Mesothelial cell of epicardium (in vitro differentiated cells): ENCODE measurements around the gene PCSK5. TPM values are rescaled to one million over a fixed set of nuclear protein-coding genes. Genes with fewer than 3 reads are reported as not detected.
A peak's percentile ranks its signal among the peaks of the same experiment; 100 is the strongest.
"Not testable (repeated sequence)": the region's sequence is repeated elsewhere in the genome, so short reads cannot be mapped to it uniquely, and the experiment has no call there.

Experiments
- DNase-seq, 2 experiments: peaks; one replicate each; pipeline ENCODE4 v3.0.0; 2021; ENCODE audit warnings: low spot score in 2 of 2; ENCODE audit not compliant: unreplicated experiment in 2 of 2
- H3K27ac Mint-ChIP-seq: 2 replicates; pipeline ENCODE4 v1.8.0; 2021; ENCODE audit warnings: mixed read lengths
- H3K27me3 Mint-ChIP-seq: 2 replicates; pipeline ENCODE4 v1.8.0; 2021; ENCODE audit warnings: low read depth, mixed read lengths
- H3K36me3 Mint-ChIP-seq: 2 replicates; pipeline ENCODE4 v1.8.0; 2021; ENCODE audit warnings: mixed read lengths
- H3K4me1 Mint-ChIP-seq: 2 replicates; pipeline ENCODE4 v1.8.0; 2021; ENCODE audit warnings: mixed read lengths
- H3K4me3 Mint-ChIP-seq: 2 replicates; pipeline ENCODE4 v1.8.0; 2021; ENCODE audit warnings: mild to moderate bottlenecking, moderate library complexity, mixed read lengths
- H3K9me3 Mint-ChIP-seq: 2 replicates; pipeline ENCODE4 v1.8.0; 2021; ENCODE audit warnings: mixed read lengths
- CTCF ChIP-seq: fragments of 200-600 bp; sonication (generic); IDR thresholded peaks from one replicate; pipeline ENCODE4 v1.5.0; 2021; ENCODE audit warnings: antibody characterized with exemption; ENCODE audit not compliant: unreplicated experiment
- total RNA-seq: library from RNA; stranded (reverse); gene quantifications from 3 replicates; pipeline ENCODE4 v1.2.1, GENCODE V29; 2021

Gene PCSK5
- total RNA-seq, 1 donor from 2014 or later, result 15.7 TPM

- peak; percentile 97 for TF ChIP-seq CTCF
- H3K4me3 Mint-ChIP-seq, result no peak overlapping the region
- peaks cover 13% of the 10 kb centered on the region for H3K4me1 Mint-ChIP-seq
- peaks cover 1% of the 10 kb centered on the region for H3K27me3 Mint-ChIP-seq
- H3K36me3 Mint-ChIP-seq, result no peaks in the 10 kb centered on the region
- no peak for DNase-seq
- H3K9me3 Mint-ChIP-seq, result no peaks in the 10 kb centered on the region
- no peak overlapping the region for H3K27ac Mint-ChIP-seq
Observed at GRCh38 chr9:76302947-76303550, 412.6 kb downstream of the PCSK5 start.

GRCh38 chr9:76307047-76307446 lies 416.6 kb downstream of the PCSK5 start:
- DNase-seq, H3K4me1 Mint-ChIP-seq, H3K36me3 Mint-ChIP-seq, H3K9me3 Mint-ChIP-seq, H3K27ac Mint-ChIP-seq, H3K27me3 Mint-ChIP-seq, H3K4me3 Mint-ChIP-seq: not testable (repeated sequence)

- peaks cover 6% of the 10 kb centered on the region for H3K4me1 Mint-ChIP-seq
- no peak for TF ChIP-seq CTCF
- H3K4me3 Mint-ChIP-seq, result no peak overlapping the region
- H3K36me3 Mint-ChIP-seq, result no peaks in the 10 kb centered on the region
- no peaks in the 10 kb centered on the region for H3K9me3 Mint-ChIP-seq
- peaks cover 1% of the 10 kb centered on the region for H3K27me3 Mint-ChIP-seq
- no peak for DNase-seq
- no peak overlapping the region for H3K27ac Mint-ChIP-seq
Observed at GRCh38 chr9:76310577-76310976, 420.1 kb downstream of the PCSK5 start.

GRCh38 chr9:76310991-76311390 lies 420.5 kb downstream of the PCSK5 start:
- peaks cover 1% of the 10 kb centered on the region for H3K27me3 Mint-ChIP-seq
- no peak overlapping the region for H3K4me3 Mint-ChIP-seq
- H3K4me1 Mint-ChIP-seq, result peaks cover 6% of the 10 kb centered on the region
- DNase-seq, result no peak
- H3K36me3 Mint-ChIP-seq, result no peaks in the 10 kb centered on the region
- no peak for TF ChIP-seq CTCF
- no peaks in the 10 kb centered on the region for H3K9me3 Mint-ChIP-seq
- H3K27ac Mint-ChIP-seq, result no peak overlapping the region

- no peaks in the 10 kb centered on the region for H3K9me3 Mint-ChIP-seq
- H3K36me3 Mint-ChIP-seq, result no peaks in the 10 kb centered on the region
- no peak for TF ChIP-seq CTCF
- H3K4me1 Mint-ChIP-seq, result peaks cover 6% of the 10 kb centered on the region
- no peak for DNase-seq
- no peak overlapping the region for H3K27ac Mint-ChIP-seq
- H3K27me3 Mint-ChIP-seq, result peaks cover 1% of the 10 kb centered on the region
- no peak overlapping the region for H3K4me3 Mint-ChIP-seq
Observed at GRCh38 chr9:76311537-76311936, 421.1 kb downstream of the PCSK5 start.

GRCh38 chr9:76313771-76314170 lies 423.3 kb downstream of the PCSK5 start:
- Mint-ChIP-seq H3K27me3 (no peaks in the 10 kb centered on the region), H3K9me3 (no peaks in the 10 kb centered on the region), H3K4me1 (peaks cover 6% of the 10 kb centered on the region), H3K27ac (no peak overlapping the region), H3K36me3 (no peaks in the 10 kb centered on the region), H3K4me3 (no peak overlapping the region)
- no peak for TF ChIP-seq CTCF
- DNase-seq, result no peak
